GM10248 (cell line): Measurements from ENCODE around the gene BACH2.

Experiments used
- CTCF ChIA-PET: fragments of 300-600 bp; sonication (Branson Sonifier 250); formaldehyde crosslinking; extraction: SDS; loops from one replicate; lab custom pipeline; 2021; ENCODE audit warnings: antibody characterized with exemption; lab: Yijun Ruan, JAX
- POLR2A ChIA-PET: fragments of 350-650 bp; sonication (Branson Sonifier 250); formaldehyde crosslinking; extraction: SDS; loops from one replicate; lab custom pipeline; 2020; ENCODE audit warnings: antibody characterized with exemption; lab: Yijun Ruan, JAX
- DNase-seq: peaks from one replicate; pipeline ENCODE4 v3.0.0; 2012; ENCODE audit errors: extremely low spot score
- TF ChIP-seq, protein P1 (sequence below): IDR thresholded peaks from 2 replicates; pipeline ENCODE4 v1.5.1; 2012; ENCODE audit warnings: mild to moderate bottlenecking, low read depth; ENCODE audit errors: extremely low read depth, missing control alignments, control extremely low read depth

The BACH2 gene

DNA sequence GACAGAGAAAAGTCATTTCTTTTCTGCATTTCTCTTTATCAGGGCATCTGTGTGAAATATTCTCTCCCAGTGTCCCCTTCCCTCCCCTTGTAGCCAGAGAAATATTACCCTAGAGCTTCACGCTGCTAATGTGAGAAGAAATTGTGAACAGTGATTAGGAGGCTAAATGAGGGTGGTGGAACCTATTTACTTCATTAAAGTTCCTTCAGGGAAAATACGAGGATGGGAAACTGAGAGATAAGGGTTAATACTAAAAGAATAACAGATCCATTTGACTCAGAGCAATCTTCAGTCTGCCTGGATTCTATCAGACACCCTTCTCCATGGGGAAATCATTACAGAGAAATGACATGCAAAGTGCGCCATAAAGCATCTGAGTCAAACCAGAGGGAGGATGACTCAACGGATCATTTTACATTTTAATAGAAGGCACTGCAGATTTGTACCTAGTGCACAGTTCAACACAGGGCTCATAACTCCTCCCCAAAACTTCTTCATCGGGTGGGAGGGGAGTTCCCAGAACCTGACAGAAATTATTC lies 271.1 kb downstream of the BACH2 start:
- POLR2A ChIA-PET: no interaction called here
- TF ChIP-seq, protein P1, sequence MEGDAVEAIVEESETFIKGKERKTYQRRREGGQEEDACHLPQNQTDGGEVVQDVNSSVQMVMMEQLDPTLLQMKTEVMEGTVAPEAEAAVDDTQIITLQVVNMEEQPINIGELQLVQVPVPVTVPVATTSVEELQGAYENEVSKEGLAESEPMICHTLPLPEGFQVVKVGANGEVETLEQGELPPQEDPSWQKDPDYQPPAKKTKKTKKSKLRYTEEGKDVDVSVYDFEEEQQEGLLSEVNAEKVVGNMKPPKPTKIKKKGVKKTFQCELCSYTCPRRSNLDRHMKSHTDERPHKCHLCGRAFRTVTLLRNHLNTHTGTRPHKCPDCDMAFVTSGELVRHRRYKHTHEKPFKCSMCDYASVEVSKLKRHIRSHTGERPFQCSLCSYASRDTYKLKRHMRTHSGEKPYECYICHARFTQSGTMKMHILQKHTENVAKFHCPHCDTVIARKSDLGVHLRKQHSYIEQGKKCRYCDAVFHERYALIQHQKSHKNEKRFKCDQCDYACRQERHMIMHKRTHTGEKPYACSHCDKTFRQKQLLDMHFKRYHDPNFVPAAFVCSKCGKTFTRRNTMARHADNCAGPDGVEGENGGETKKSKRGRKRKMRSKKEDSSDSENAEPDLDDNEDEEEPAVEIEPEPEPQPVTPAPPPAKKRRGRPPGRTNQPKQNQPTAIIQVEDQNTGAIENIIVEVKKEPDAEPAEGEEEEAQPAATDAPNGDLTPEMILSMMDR: no peak
- DNase-seq: no peak
- CTCF ChIA-PET: no interaction called here

- TF ChIP-seq, protein P1: no peak
- POLR2A ChIA-PET: no interaction called here
Observed at GRCh38 chr6:90024633-90025032, 272.0 kb downstream of the BACH2 start.

DNA sequence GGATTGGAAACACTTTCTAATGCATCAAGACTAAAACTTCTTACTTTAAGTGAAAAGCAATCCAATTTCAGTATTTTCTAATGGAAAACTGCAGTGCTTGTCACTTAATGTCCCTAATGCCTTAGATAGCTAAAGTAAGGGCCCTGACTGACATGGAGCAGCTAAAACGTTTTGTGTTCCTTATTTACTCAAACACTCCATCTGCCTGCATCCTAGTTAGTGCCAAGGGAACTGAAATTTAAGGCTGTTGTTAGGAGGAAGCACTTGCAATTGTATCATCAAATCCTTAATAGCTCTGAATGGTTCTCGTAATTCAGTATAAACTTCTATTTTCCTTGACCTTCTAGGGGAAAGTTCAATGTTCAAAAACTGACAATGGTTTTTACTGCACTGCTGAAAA lies 274.9 kb downstream of the BACH2 start:
- ChIA-PET CTCF (no interaction called here), POLR2A (no interaction called here)
- DNase-seq: no peak
- TF ChIP-seq, protein P1: no peak

More at GRCh38 chr6:90024633-90025032, 272.0 kb downstream of the BACH2 start:
- CTCF ChIA-PET: no interaction called here
- no peak for DNase-seq

DNA sequence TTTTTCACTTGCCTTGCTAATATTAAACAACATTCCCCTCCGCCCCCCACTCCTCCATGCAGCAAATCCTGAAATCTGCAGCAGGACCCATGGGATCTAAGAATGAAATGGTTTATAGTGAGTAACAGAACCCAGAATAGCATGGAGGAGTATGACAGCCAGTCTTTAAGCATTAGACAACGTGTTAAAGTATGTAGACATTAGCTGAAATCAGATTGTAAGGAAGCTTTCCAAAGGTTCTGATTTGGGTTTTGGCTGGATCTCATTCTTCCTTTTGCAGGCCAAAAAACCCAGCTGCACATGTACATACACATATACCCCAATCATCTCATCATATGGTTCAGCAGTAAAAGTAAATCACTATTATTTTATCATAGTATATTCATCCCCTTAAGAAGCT lies 275.9 kb downstream of the BACH2 start:
- ChIA-PET POLR2A (no interaction called here), CTCF (interaction anchor here (2.7 kb wide), 1 partner anchor 15 kb away, joined by 10 read pairs; no protein-coding TSS in a partner anchor)
- no peak for DNase-seq
- TF ChIP-seq, protein P1: no peak

GRCh38 chr6:90019216-90019615 lies 277.4 kb downstream of the BACH2 start:
- ChIA-PET CTCF (interaction anchor here (2.7 kb wide), 1 partner anchor 13 kb away, joined by 10 read pairs; no protein-coding TSS in a partner anchor), POLR2A (no interaction called here)
- no peak for DNase-seq
- TF ChIP-seq, protein P1: no peak

- TF ChIP-seq, protein P1: no peak
- ChIA-PET POLR2A (no interaction called here), CTCF (no interaction called here)
- DNase-seq: no peak
Observed at GRCh38 chr6:90015883-90016282, 280.8 kb downstream of the BACH2 start.

GRCh38 chr6:90008908-90009501 lies 287.6 kb downstream of the BACH2 start:
- POLR2A ChIA-PET: no interaction called here
- TF ChIP-seq, protein P1: no peak
- CTCF ChIA-PET: no interaction called here
- no peak for DNase-seq
